ENCODE data around the gene TPST1.
"Not testable (repeated sequence)": the region's sequence is repeated elsewhere in the genome, so short reads cannot be mapped to it uniquely, and the experiment has no call there.

Gene TPST1

GRCh38 chr7:66395128-66395571 lies 190.0 kb downstream of the TPST1 start:
- DNase-seq, result not testable (repeated sequence)

- DNase-seq, result not testable (repeated sequence)
Measured at GRCh38 chr7:66396052-66396451, 190.9 kb downstream of the TPST1 start.

GRCh38 chr7:66398841-66399240 lies 193.7 kb downstream of the TPST1 start:
- not testable (repeated sequence) for DNase-seq

- no peak for DNase-seq
Measured at GRCh38 chr7:66399566-66399965, 194.4 kb downstream of the TPST1 start.

GRCh38 chr7:66400400-66400799 lies 195.3 kb downstream of the TPST1 start:
- no peak for DNase-seq

- DNase-seq, result not testable (repeated sequence)
Measured at GRCh38 chr7:66401126-66401525, 196.0 kb downstream of the TPST1 start.

- not testable (repeated sequence) for DNase-seq
Measured at GRCh38 chr7:66401932-66402331, 196.8 kb downstream of the TPST1 start.

GRCh38 chr7:66403564-66403963 lies 198.4 kb downstream of the TPST1 start:
- no peak for DNase-seq

GRCh38 chr7:66409493-66409892 lies 204.4 kb downstream of the TPST1 start:
- no peak for DNase-seq

Data from activated CD4-positive, alpha-beta T cell treated with anti-CD3 and anti-CD28 coated beads, Interleukin-2, amount 50 U/mL, for 48 hours (primary cell).